ENCODE data around the gene SDHD.

The SDHD gene

DNA sequence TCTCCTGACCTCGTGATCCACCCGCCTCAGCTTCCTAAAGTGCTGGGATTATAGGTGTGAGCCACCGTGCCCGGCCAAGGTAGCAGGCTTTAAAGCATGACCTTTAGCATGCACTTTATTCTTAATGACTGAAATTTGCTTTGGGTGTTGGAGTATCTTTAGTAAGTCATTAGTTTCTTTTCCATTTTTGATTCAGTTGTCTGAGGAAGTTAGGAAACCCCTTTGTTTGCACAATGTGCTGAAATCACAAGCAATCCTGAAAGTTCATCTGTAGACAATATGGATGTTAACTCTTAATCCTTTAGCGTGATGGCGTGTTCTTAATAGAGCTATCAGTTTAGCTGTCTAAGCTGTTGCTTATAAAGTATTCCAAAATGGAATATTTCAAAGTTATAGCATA lies 16.8 kb downstream of the SDHD start:
- no peak for DNase-seq

DNA sequence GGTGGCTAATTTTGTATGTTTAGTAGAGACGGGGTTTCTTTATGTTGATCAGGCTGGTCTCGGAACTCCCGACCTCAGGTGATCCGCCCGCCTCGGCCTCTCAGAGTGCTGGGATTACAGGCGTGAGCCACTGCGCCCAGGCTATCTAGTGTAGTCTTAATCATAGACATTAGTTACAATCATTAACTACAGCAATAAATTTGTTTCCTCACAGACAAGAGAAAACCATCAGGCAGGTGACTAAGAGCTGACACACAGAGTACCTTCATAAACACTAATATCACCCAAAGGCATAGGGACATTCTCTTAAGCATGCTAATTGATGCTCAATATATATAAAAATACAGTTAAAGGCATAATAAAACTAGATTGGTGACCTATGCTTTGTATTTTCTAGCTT lies 19.4 kb downstream of the SDHD start:
- no peak for DNase-seq

DNA sequence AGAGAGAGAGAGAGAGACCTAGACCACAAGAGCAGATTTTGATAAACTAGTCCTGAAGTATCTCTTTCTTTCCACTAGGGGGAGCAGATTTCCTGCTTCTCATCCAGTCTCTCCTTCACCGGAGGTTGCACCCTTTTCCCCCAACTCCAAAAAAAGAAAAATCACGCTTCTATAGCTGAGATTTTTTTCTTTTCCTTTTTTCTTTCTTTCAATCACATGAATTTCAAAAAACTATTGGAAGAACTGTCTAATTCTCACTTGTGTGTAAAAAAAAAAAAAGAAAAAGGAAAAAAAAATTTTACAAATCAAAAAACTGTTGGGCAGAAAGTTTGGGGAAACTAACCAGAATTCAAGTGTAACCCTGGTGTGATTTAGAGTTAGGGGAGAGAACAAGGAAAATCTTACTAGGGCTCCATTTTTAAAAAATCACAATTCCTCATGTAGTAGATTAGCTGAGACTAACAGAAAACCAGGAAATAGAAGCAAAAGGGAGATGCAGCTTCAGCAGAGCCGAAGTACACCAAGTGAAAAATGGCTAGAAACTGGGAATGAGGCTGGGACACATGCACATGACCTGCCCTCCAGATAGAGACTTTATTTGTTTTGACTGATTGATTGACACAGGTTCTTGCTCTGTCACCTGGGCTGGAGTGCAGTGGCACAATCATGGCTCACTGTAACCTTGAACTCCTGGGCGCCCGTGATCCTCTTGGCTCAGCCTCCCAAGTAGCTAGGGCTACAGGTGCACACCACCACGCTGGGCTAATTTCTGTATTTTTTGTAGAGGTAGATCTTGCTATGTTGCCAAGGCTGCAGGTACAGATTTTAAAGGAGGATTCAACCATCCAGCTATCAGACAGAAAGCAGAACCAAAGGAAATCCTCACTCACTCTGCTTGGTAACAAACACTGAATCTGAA lies 27.1 kb downstream of the SDHD start:
- DNase-seq: no peak

DNA sequence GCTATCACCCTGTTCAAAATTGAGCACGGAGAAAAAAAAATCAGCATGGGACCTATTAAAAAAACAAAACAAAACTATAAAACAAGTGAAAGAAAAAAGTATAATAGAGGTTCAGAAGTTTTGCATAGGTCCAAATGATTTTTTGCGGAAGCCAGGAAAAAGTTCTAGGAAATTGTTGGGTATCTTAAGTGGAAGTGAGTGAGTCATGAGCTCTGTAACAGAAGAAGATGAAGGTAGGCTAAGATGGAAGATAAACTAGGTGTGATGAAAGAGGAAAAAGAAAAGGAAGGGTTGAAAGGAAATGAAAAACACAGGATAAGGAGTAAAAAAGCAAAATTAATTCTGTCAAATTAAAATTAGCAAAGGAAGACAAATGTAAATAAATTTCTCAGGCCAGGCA lies 27.8 kb downstream of the SDHD start:
- DNase-seq: no peak

DNA sequence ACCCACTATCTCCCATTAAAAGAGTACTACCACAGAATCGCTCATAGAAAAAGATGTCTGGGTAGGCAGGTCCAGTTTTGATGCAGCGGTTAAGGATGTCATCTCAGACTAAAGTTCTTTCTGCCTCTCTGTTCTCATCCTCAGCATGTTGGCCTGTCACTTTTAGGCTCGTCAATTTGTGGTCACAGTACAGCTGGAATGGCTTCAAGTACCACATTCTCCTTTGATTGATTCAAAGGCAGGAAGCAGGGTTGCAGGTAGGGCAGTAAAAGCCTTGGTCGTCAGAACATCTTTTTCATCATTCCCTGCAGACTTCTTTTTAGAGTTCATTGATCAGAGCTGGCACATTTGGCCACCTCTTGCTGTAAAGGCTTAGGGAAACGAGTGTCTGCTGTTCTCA lies 28.7 kb downstream of the SDHD start:
- DNase-seq: no peak

DNA sequence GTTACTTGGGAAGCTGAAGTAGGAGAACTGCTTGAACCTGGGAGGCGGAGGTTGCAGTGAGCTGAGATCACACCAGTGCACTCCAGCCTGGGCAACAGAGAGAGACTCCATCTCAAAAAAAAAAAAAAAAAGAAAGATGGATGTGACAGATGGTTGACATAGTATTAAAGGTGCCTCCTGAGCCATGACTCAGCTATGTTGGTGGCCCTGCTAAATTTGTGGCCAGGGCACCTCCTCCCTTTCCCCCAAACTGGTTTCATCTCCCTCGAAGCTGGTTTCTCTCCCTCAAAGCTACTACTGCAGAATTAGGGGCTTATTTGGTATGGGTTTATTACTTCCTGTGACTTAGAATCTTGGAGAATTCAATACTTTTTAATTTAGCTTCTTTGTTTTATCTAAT lies 31.5 kb downstream of the SDHD start:
- DNase-seq: no peak

DNA sequence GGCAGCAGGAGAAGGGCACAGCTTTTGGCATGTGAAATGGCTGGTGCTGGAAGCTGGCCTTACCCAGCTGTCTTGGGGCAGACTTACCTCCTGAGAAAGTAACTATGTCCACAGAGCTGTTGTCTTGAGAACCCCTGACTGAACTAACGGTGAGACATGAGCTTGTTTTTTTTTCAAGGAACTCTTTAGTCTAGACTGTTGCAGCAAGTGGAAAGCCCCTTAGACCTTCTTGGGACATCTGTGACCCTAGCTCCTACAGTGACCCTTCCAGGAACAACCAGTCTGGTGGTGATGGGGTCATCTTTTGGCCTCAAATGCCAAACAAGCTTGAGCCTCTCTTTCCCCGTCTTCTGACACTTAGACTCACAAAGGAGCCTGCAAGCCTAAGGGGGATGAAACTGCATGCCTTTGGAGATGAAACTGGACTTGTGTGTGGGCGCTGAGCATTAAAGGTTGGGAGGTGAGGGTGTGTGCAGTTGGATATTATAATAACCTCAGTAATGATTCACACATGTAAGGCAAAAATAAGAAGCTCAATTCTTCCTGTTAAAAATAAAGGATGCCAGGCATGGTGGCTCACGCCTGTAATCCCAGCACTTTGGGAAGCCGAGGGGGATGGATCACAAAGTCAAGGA lies 35.4 kb downstream of the SDHD start:
- DNase-seq: no peak

DNA sequence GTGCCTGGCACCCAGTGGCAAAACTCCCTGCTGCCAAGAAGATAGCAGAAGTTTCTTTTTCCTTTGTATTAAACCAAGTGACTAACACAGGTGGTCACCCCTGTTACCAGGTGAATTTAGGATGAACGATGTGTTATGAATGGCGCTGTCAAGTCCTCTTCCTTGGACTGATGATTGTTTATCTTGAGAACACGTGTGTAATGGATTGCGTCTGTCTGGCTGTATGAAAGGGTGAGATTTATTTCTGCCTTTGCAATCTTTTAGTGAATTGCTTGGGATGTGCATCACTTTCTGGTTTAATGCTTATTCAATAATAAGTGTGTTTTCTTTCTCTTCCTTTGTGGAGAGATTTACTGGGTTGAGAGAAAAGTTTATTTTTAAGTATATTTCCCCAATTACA lies 36.5 kb downstream of the SDHD start:
- DNase-seq: no peak

DNA sequence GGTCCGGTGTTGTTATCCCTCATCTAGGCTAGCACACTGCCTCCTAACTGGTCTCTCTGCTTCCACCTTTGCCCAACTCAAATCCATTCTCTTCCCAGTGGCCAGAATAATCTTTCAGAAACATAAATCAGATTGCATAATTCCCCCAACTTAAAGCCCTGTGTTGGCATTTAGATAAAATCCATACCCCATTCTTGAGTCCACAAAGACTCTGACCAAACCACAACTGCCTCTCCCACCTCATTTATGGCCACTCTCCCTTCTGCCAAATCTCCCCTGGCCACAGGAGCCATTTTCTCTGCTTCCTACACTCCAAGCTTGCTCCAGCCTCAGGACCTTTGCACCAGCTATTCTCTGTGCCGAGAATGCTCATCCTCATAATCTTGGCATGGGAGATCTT lies 40.4 kb downstream of the SDHD start:
- DNase-seq: no peak

DNA sequence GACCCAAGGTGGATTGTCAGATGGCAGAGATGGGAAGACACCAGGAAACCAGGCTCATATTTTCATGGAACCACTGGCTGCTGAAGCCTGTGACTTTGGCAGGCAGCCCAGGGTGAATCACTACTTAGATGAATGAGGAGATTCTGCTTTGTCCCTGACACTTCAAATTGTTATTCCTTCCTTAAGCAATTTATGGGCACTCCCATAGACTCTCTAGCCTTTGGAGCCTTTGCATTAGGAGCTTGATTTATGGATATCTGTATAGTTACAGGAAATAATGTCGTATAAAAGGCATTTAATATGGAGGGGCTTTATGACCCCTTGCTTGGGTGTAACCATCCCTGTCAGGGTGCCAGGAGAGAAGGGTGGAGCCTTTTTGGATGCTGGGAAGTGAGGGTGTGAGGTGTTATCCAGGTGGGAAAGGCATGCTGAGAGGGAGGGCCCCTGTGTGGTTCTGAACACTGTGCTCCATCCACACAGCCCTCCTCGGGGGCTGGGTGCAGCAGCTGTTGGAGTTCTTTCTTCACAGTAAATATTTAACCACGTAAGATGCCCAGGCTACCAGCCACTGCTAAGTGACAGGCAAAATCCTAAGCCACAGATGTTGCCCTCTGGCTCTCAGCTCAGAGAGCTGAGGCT lies 41.9 kb downstream of the SDHD start:
- DNase-seq: no peak

DNA sequence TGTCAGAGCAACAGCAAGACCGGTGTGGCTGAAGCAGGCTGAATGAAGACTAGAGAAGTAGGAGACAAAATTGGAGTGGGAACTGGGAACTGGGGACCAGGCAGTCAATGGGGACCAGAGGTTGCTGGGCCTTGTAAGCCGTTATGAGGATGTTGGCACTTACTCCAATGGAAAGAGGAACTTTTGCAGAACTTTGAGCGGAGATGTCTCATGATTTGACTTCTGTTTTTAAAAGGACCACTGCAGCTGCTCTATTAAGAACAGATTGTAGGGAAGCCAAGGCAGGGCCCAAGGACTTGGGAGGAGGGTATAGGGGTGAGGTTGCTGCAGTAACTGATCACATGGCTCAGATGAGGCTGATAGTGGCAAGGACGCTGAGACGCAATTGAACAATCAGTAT lies 43.0 kb downstream of the SDHD start:
- no peak for DNase-seq

DNA sequence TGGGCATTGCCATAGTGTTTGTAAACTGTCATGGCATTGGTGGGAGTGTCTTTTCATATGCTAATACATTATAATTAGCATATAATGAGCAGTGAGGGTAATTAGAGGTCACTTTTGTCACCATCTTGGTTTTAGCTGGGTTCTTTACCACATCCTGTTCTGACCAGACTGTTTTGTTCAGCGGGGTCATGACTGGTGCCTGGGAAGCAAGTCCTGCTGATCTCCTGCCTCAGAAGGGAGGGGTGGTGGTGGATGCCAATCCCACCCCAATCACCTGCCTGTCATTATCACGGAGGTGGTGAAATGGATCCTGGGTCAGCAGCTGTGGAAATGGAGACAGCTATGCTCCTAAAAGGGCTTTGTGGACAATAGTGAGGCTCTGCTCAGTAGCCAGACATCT lies 46.1 kb downstream of the SDHD start:
- no peak for DNase-seq

DNA sequence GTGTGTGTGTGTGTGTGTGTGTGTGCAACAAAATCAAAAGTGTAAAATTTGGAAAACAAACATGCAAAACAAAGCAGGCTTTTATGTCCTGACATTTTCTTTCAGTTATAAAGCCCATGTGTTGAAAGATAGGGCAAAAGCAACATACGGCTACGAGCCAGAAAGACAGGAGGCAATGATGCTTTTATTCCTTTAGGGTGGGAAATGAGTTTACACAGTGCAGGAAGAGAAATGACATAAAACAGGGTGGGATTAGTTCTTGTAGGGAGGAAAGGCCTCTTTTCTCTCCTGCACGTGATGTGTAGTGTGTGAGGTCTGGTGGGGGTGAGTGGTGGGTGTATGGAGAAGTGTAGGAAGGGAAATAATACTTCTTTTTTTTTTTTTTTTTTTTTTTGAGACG lies 47.8 kb downstream of the SDHD start:
- DNase-seq: no peak

DNA sequence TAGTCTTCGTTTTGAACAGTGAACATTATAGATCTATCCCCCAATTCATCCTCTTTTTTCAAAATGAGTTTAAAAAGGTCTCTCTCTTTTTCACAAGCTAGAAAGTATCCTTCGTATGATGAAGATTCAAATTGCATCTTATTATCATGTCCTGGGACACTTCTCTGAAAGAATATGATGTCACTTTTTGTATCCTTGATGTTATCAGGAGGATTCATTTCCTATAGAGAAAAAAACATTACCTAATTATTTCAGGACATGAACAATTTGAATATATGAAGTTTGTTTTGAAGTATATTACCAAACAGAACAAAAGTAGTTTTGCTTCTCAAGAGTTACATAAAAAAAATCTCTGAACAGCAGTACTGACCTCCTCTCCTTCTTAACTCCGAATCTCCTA lies 56.9 kb downstream of the SDHD start:
- DNase-seq: no peak
